Erythroblast (primary cell): ENCODE data around the gene MAP1B.

Source experiments
- DNase-seq, 2 experiments: peaks; one replicate each; lab custom pipeline; 2025; lab: John Stamatoyannopoulos, UW
- GATA1 ChIP-seq: IDR thresholded peaks from 2 replicates; pipeline ENCODE4 v1.6.1; 2011; ENCODE audit warnings: low read depth, mild to moderate bottlenecking, control low read depth, low read length, moderate library complexity
- POLR2A ChIP-seq: IDR thresholded peaks from 2 replicates; pipeline ENCODE4 v1.6.1; 2011; ENCODE audit warnings: mild to moderate bottlenecking, low read length

The MAP1B gene

GRCh38 chr5:72077390-72077789 lies 29.9 kb upstream of the MAP1B start:
- TF ChIP-seq GATA1 = no peak
- no peak for TF ChIP-seq POLR2A
- no peak for DNase-seq

- no peak for DNase-seq
- TF ChIP-seq POLR2A (no peak), GATA1 (no peak)
These were observed 28.0 kb upstream of the MAP1B start for GRCh38 chr5:72079288-72079687.

GRCh38 chr5:72082048-72082447 lies 25.2 kb upstream of the MAP1B start:
- TF ChIP-seq GATA1 (no peak), POLR2A (no peak)
- no peak for DNase-seq

GRCh38 chr5:72084876-72085275 lies 22.4 kb upstream of the MAP1B start:
- TF ChIP-seq GATA1 = no peak
- no peak for DNase-seq

- no peak for DNase-seq
- no peak for TF ChIP-seq POLR2A
- no peak for TF ChIP-seq GATA1
These were observed 22.0 kb upstream of the MAP1B start for GRCh38 chr5:72085319-72085718.

GRCh38 chr5:72089713-72090112 lies 17.6 kb upstream of the MAP1B start:
- DNase-seq = peak in 1 of 2 experiments; percentile 5

GRCh38 chr5:72092074-72092473 lies 15.2 kb upstream of the MAP1B start:
- no peak for DNase-seq
- TF ChIP-seq GATA1 (no peak), POLR2A (no peak)

GRCh38 chr5:72093217-72093616 lies 14.1 kb upstream of the MAP1B start:
- DNase-seq = no peak
- no peak for TF ChIP-seq POLR2A
- no peak for TF ChIP-seq GATA1

GRCh38 chr5:72093824-72094223 lies 13.5 kb upstream of the MAP1B start:
- TF ChIP-seq GATA1 = no peak
- no peak for TF ChIP-seq POLR2A
- no peak for DNase-seq

GRCh38 chr5:72096602-72097188 lies 10.6 kb upstream of the MAP1B start:
- DNase-seq = no peak
- TF ChIP-seq POLR2A (no peak), GATA1 (no peak)

GRCh38 chr5:72101828-72102227 lies 5.4 kb upstream of the MAP1B start:
- no peak for DNase-seq

GRCh38 chr5:72106817-72107130 lies 501 bp upstream of the MAP1B start:
- TF ChIP-seq GATA1 (no peak), POLR2A (no peak)
- no peak for DNase-seq

More at GRCh38 chr5:72101828-72102227, 5.4 kb upstream of the MAP1B start:
- TF ChIP-seq POLR2A = no peak

GRCh38 chr5:72107901-72108201 lies 576 bp downstream of the MAP1B start:
- peak; percentile 42 to 65 for DNase-seq
- TF ChIP-seq POLR2A (no peak), GATA1 (no peak)

- peak; percentile 70 to 76 for DNase-seq
- TF ChIP-seq POLR2A = no peak
- TF ChIP-seq GATA1 = no peak
These were observed 1.2 kb downstream of the MAP1B start for GRCh38 chr5:72108202-72109061.

GRCh38 chr5:72109062-72109411 lies 1.8 kb downstream of the MAP1B start:
- DNase-seq = no peak
- TF ChIP-seq POLR2A (no peak), GATA1 (no peak)
